Mucosa of rectum (tissue), 2 donors: ENCODE data around the gene HDHD3.
A peak's percentile ranks its signal among the peaks of the same experiment; 100 is the strongest.

ENCODE experiments used
- H3K27ac ChIP-seq, 2 donors: one replicate each; pipeline ENCODE4 v1.7.0; 2013; ENCODE audit warnings: inconsistent platforms in 2 of 2, low read depth in 2 of 2, low read length in 2 of 2
- H3K27me3 ChIP-seq, 2 donors: one replicate each; pipeline ENCODE4 v1.7.0; 2013; ENCODE audit warnings: low read length in 2 of 2; ENCODE audit not compliant: control insufficient read depth in 2 of 2, insufficient read depth in 2 of 2
- H3K36me3 ChIP-seq, 2 donors: one replicate each; pipeline ENCODE4 v1.7.0; 2013; ENCODE audit warnings: low read length in 2 of 2; ENCODE audit not compliant: control insufficient read depth in 2 of 2, insufficient read depth in 2 of 2
- H3K4me1 ChIP-seq, 2 donors: one replicate each; pipeline ENCODE4 v1.7.0; 2013; ENCODE audit warnings: low read length in 2 of 2, mild to moderate bottlenecking in 1 of 2; ENCODE audit not compliant: control insufficient read depth in 2 of 2, insufficient read depth in 2 of 2
- H3K4me3 ChIP-seq, 2 donors: one replicate each; pipeline ENCODE4 v1.7.0; 2013; ENCODE audit warnings: low read length in 2 of 2
- H3K9ac ChIP-seq, 2 donors: one replicate each; pipeline ENCODE4 v1.7.0; 2013; ENCODE audit warnings: low read length in 2 of 2, low read depth in 1 of 2, mild to moderate bottlenecking in 1 of 2
- H3K9me3 ChIP-seq, 2 donors: one replicate each; pipeline ENCODE4 v1.7.0; 2013; ENCODE audit warnings: low read length in 2 of 2; ENCODE audit not compliant: control insufficient read depth in 2 of 2
- donor health status: healthy.
- donor health status: Normal muscosa, but diverticular disease.

Gene HDHD3

GRCh38 chr9:113340011-113340699 is 36.6 kb downstream of the HDHD3 start, which contains the start of gene WDR31:
Gene WDR31, minus strand, starts transcription at chr9:113340275. Its CDS starts 8,253 bp downstream, at chr9:113332022.
- peak within 1 kb of the TSS; percentile 46 to 66 for H3K27ac ChIP-seq
- H3K9me3 ChIP-seq, result no peaks in the 10 kb centered on the region
- H3K4me1 ChIP-seq, result peaks cover 7 to 18% of the 10 kb centered on the region in 2 donors
- peak within 1 kb of the TSS; percentile 74 to 89 for H3K4me3 ChIP-seq
- H3K9ac ChIP-seq, result peak within 1 kb of the TSS; percentile 58 to 66
- H3K36me3 ChIP-seq, result no peaks in the 10 kb centered on the region
- no peaks in the 10 kb centered on the region for H3K27me3 ChIP-seq

GRCh38 chr9:113337714-113338113 is 39.1 kb downstream of the HDHD3 start:
- Histone ChIP-seq H3K9me3 (no peaks in the 10 kb centered on the region), H3K9ac (no peak overlapping the region), H3K27ac (no peak overlapping the region), H3K36me3 (no peaks in the 10 kb centered on the region), H3K27me3 (no peaks in the 10 kb centered on the region), H3K4me1 (peaks cover 7 to 11% of the 10 kb centered on the region in 2 donors), H3K4me3 (no peak overlapping the region)

GRCh38 chr9:113331780-113332179 is 45.0 kb downstream of the HDHD3 start:
- Histone ChIP-seq H3K4me1 (no peaks in the 10 kb centered on the region), H3K27me3 (no peaks in the 10 kb centered on the region), H3K9me3 (no peaks in the 10 kb centered on the region), H3K9ac (no peak overlapping the region), H3K27ac (no peak overlapping the region), H3K4me3 (no peak overlapping the region), H3K36me3 (no peaks in the 10 kb centered on the region)

- Histone ChIP-seq H3K27me3 (no peaks in the 10 kb centered on the region), H3K4me1 (no peaks in the 10 kb centered on the region), H3K9ac (no peak overlapping the region), H3K9me3 (no peaks in the 10 kb centered on the region), H3K4me3 (no peak overlapping the region), H3K27ac (no peak overlapping the region), H3K36me3 (no peaks in the 10 kb centered on the region)
These were observed 48.6 kb downstream of the HDHD3 start for GRCh38 chr9:113328045-113328782.

- no peak overlapping the region for H3K9ac ChIP-seq
- no peak overlapping the region for H3K4me3 ChIP-seq
- no peaks in the 10 kb centered on the region for H3K4me1 ChIP-seq
- H3K27me3 ChIP-seq, result no peaks in the 10 kb centered on the region
- no peaks in the 10 kb centered on the region for H3K9me3 ChIP-seq
- H3K36me3 ChIP-seq, result no peaks in the 10 kb centered on the region
- H3K27ac ChIP-seq, result no peak overlapping the region
These were observed 50.6 kb downstream of the HDHD3 start for GRCh38 chr9:113326230-113326629.
